ENCODE results near the gene DUSP15.

The DUSP15 gene

GRCh38 chr20:31856516-31856915, 13.8 kb downstream of the DUSP15 start:
- DNase-seq (ENCODE audit: low read depth in 1 of 2, low spot score in 1 of 2), result no peak
- no peak overlapping the region for H3K4me3 ChIP-seq (replicated peaks; ENCODE audit: insufficient read depth, low read length)
- TF ChIP-seq GABPA (IDR thresholded peaks at IDR 0.05; ENCODE audit: low read depth) (no peak), SPI1 (IDR thresholded peaks at IDR 0.05; ENCODE audit: borderline replicate concordance, low read depth) (no peak), CTCF (IDR thresholded peaks at IDR 0.05; ENCODE audit: insufficient read depth, low read length) (no peak), POLR2AphosphoS5 (IDR thresholded peaks at IDR 0.05; ENCODE audit: low read depth) (no peak)
- TF ChIP-seq, protein P1, sequence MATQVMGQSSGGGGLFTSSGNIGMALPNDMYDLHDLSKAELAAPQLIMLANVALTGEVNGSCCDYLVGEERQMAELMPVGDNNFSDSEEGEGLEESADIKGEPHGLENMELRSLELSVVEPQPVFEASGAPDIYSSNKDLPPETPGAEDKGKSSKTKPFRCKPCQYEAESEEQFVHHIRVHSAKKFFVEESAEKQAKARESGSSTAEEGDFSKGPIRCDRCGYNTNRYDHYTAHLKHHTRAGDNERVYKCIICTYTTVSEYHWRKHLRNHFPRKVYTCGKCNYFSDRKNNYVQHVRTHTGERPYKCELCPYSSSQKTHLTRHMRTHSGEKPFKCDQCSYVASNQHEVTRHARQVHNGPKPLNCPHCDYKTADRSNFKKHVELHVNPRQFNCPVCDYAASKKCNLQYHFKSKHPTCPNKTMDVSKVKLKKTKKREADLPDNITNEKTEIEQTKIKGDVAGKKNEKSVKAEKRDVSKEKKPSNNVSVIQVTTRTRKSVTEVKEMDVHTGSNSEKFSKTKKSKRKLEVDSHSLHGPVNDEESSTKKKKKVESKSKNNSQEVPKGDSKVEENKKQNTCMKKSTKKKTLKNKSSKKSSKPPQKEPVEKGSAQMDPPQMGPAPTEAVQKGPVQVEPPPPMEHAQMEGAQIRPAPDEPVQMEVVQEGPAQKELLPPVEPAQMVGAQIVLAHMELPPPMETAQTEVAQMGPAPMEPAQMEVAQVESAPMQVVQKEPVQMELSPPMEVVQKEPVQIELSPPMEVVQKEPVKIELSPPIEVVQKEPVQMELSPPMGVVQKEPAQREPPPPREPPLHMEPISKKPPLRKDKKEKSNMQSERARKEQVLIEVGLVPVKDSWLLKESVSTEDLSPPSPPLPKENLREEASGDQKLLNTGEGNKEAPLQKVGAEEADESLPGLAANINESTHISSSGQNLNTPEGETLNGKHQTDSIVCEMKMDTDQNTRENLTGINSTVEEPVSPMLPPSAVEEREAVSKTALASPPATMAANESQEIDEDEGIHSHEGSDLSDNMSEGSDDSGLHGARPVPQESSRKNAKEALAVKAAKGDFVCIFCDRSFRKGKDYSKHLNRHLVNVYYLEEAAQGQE (IDR thresholded peaks at IDR 0.05; ENCODE audit: insufficient replicate concordance, low read depth), result no peak
- H3K27me3 ChIP-seq (ENCODE audit: insufficient read depth, poor library complexity, severe bottlenecking), result peaks cover 24% of the 10 kb centered on the region
- H3K27ac ChIP-seq (replicated peaks), result no peak overlapping the region

DNA sequence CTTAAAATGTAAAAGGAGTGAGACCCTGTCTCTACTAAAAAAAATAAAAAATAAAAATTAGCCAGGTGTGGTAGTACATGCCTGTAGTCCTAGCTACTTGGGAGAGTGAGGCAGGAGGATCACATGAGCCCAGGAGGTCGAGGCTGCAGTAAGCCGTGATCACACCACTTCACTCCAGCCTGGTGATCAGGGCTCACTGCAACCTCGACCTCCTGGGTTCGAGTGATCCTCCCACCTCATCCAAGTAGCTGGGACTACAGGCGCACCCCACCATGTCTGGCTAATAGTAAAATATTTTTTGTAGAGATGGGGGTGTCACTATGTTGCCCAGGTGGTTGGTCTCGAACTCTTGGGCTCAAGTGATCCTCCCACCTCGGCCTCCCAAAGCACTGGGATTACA, 16.8 kb downstream of the DUSP15 start:
- DNase-seq (ENCODE audit: low read depth in 1 of 2, low spot score in 1 of 2), result no peak
- TF ChIP-seq, protein P1 (IDR thresholded peaks at IDR 0.05; ENCODE audit: insufficient replicate concordance, low read depth), result no peak
- TF ChIP-seq CTCF (IDR thresholded peaks at IDR 0.05; ENCODE audit: insufficient read depth, low read length) (no peak), POLR2AphosphoS5 (IDR thresholded peaks at IDR 0.05; ENCODE audit: low read depth) (no peak), GABPA (IDR thresholded peaks at IDR 0.05; ENCODE audit: low read depth) (no peak), SPI1 (IDR thresholded peaks at IDR 0.05; ENCODE audit: borderline replicate concordance, low read depth) (no peak)
- Histone ChIP-seq H3K27me3 (ENCODE audit: insufficient read depth, poor library complexity, severe bottlenecking) (peaks cover 27% of the 10 kb centered on the region), H3K27ac (replicated peaks) (no peak overlapping the region), H3K4me3 (replicated peaks; ENCODE audit: insufficient read depth, low read length) (no peak overlapping the region)

DNA sequence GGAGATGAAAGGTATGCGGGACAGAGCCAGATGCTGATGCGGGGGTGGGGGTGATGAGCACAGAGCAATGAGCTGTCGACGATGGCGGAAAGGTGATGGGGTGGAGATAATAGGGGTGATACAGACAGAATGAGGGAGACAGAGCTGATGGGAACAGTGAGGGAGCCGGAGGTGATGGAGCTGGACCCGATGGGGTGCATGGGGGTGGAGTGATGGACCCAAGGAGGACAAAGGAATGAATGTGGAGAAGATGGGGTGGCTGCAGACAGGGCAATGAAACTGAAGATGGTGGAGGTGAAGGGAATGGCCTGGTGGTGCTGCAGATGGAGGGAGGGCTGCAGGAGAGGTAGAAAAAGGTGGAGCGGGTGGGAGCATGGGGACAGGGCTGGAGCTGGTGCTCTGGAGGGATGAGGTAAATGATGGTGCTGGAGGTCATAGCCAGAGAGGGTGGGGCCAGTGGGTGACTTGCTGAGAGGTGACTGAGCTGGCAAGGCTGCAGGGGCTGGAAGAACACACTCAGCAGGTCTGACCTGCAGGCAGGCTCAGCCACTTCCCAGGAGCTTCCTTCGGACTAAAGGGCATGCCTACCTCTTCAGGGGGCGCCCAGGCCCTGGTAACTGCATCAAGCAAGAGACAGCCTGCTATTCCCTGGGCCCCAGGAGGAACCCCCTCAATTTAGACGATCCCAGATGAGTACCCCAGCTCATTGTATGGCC, 18.9 kb downstream of the DUSP15 start:
- peaks cover 30% of the 10 kb centered on the region for H3K27me3 ChIP-seq (ENCODE audit: insufficient read depth, poor library complexity, severe bottlenecking)

More for the DNA sequence above, 18.9 kb downstream of the DUSP15 start:
- Histone ChIP-seq H3K4me3 (replicated peaks; ENCODE audit: insufficient read depth, low read length) (no peak overlapping the region), H3K27ac (replicated peaks) (no peak overlapping the region)
- DNase-seq (ENCODE audit: low read depth in 1 of 2, low spot score in 1 of 2), result no peak
- TF ChIP-seq GABPA (IDR thresholded peaks at IDR 0.05; ENCODE audit: low read depth) (no peak), POLR2AphosphoS5 (IDR thresholded peaks at IDR 0.05; ENCODE audit: low read depth) (no peak), CTCF (IDR thresholded peaks at IDR 0.05; ENCODE audit: insufficient read depth, low read length) (no peak), SPI1 (IDR thresholded peaks at IDR 0.05; ENCODE audit: borderline replicate concordance, low read depth) (no peak)
- TF ChIP-seq, protein P1 (IDR thresholded peaks at IDR 0.05; ENCODE audit: insufficient replicate concordance, low read depth), result no peak

Data from HL-60 (cell line).